GM12873 (cell line): ENCODE results near the gene PLA2G4A.

Experiments used
- TF ChIP-seq, protein P1 (sequence below): IDR thresholded peaks from 2 replicates; pipeline ENCODE4 v1.5.1; 2012; ENCODE audit warnings: low read depth, mild to moderate bottlenecking, moderate library complexity, low read length, control low read depth; ENCODE audit not compliant: insufficient read depth; ENCODE audit errors: missing control alignments

Gene PLA2G4A

DNA sequence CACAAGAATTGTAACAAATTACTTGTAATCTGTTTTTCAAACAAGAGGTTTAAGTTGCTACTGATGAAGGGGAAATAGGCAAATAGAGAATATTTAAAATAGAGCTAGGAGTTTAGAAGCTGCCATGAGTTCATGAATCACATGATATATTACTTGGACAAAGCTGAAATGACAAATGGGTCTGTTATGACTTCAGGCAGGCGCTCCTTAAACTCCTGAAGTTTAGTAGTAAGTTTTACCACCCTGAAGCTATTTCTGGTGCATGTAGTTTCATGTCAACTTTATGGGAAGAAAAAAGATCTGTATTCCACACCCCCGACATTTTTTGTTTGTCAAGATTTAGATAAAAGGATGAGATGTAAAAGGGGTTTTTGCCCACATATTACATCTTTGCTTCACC is 58.5 kb downstream of the PLA2G4A start:
- TF ChIP-seq, protein P1, sequence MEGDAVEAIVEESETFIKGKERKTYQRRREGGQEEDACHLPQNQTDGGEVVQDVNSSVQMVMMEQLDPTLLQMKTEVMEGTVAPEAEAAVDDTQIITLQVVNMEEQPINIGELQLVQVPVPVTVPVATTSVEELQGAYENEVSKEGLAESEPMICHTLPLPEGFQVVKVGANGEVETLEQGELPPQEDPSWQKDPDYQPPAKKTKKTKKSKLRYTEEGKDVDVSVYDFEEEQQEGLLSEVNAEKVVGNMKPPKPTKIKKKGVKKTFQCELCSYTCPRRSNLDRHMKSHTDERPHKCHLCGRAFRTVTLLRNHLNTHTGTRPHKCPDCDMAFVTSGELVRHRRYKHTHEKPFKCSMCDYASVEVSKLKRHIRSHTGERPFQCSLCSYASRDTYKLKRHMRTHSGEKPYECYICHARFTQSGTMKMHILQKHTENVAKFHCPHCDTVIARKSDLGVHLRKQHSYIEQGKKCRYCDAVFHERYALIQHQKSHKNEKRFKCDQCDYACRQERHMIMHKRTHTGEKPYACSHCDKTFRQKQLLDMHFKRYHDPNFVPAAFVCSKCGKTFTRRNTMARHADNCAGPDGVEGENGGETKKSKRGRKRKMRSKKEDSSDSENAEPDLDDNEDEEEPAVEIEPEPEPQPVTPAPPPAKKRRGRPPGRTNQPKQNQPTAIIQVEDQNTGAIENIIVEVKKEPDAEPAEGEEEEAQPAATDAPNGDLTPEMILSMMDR: no peak

DNA sequence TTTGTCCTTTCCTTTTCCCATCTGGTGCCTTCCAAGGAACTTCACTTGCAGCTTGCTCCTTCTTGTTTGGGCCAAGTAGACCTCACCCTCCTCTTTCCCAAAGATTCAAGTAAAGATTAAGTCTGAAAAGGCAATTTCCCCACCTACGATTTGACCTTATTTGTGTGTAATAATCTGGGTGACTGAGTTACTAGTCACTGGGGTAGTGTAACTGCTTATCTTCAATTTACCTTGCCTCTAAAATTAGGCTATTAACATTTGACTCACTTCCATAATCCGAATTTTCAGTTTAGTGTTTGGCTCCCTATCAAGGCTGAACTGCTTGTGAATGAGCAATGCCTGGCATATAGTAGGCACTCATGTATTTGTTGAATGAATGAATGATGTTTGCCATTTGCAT is 59.6 kb downstream of the PLA2G4A start:
- TF ChIP-seq, protein P1: no peak

DNA sequence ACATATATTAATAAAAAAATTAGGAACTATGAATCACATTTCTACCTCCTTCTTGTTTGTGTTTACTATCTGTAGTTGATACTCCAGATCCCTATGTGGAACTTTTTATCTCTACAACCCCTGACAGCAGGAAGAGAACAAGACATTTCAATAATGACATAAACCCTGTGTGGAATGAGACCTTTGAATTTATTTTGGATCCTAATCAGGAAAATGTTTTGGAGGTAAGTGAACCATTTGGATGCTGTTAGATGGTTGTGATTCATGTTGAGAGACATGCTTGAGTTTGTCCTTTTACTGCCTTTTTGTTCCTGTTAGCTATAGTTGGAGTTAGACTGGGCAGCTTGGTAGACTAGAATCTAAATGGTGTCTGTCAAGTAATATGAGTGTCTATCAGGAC is 64.2 kb downstream of the PLA2G4A start:
- TF ChIP-seq, protein P1: no peak

DNA sequence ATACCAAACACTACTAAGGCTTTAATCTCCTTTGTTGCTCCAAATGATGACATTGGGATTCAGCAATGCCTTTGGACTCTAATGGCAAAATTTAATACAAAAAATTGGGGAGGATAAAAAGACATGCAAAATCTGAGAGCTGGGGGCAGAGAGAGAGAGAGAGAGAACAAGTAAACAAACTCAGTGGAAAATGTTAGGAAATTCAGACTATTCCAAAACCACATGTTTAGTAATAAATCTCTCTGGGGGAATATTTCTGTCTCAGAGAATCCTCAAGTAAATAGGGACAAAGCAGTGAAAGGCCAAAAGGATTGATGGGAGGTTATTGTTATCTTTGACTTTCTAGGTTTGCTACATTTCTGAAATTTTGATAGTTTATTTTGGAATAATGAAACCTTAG is 65.7 kb downstream of the PLA2G4A start:
- TF ChIP-seq, protein P1: no peak

DNA sequence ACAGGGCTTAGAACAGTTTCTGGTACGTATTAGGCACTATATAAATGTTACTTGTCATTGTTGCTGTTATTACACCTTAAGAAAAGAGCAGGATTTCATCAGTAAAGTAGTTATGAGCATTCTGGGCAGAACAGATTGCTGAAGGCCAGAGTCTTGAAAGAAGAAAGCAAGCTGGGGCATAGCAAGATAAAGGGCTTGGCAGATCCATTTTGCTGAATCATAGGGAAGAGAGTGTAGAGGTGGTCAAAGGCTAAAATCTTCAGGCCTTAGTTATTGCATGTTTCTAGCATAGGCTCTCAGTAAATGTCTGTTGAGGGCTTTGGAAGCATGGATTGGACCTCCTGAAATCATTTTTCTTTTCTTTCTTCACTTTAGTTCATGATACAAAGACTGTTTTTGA is 67.5 kb downstream of the PLA2G4A start:
- TF ChIP-seq, protein P1: no peak

DNA sequence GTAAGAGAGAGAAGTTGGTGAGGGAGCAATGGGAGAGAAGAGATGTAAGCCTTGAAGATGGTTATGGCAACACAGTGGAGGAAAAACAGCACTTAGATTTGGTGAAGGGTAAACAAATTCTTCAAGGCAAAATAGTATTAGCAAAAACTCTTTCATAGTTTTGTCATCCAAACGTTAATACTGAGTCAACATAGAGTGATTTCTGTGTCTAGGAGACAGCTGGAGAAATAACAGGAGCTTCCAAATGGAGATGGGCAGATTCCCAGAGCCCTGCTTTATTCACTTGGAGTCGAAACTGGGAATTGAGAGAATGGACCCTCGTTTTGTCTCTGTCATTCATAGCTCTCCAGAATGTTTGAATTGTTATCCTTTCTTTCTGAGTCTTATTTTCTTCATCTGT is 68.3 kb downstream of the PLA2G4A start:
- TF ChIP-seq, protein P1: no peak

DNA sequence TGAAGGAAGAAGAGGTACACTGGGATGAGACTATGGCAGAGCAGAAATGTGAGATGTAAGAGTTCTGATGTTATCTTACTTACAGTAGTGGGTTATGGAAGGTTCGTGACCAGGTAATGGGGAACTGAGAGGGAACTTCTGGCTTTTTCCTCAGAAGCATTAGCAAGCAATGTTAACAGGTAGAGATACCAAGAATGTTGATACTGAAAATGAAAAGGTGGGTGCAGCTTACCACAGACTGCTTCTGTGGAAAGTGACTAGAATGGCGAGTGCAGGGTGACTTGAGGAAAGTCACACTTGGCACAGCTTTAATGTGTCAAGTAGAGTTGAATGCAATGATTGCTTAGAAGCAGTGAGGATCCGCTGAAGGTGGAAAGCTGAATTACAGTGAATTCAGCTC is 70.8 kb downstream of the PLA2G4A start:
- TF ChIP-seq, protein P1: no peak
